A549 (cell line): ENCODE results near the gene MALAT1.

Source experiments
- CEBPB ChIP-seq, 2 experiments: fragments of >200 bp in 1 of 2; sonication (Bioruptor Twin) in 1 of 2; formaldehyde crosslinking in 1 of 2; IDR thresholded peaks; 2 replicates each; pipeline ENCODE4 v1.6.1; 2012 to 2016
- CHD2 ChIP-seq: fragments of 150-350 bp; IDR thresholded peaks from 2 replicates; pipeline ENCODE4 v1.6.1; 2014; ENCODE audit warnings: low read length; ENCODE audit not compliant: partially characterized antibody
- CTCF ChIP-seq: fragments of >200 bp; sonication (Bioruptor Twin); formaldehyde crosslinking; IDR thresholded peaks from 3 replicates; pipeline ENCODE4 v1.5.1; 2016
- ESRRA ChIP-seq: fragments of 150-350 bp; IDR thresholded peaks from 2 replicates; pipeline ENCODE4 v1.6.1; 2014; ENCODE audit warnings: mild to moderate bottlenecking, low read length, borderline replicate concordance
- JUNB ChIP-seq: fragments of >200 bp; sonication (Bioruptor Twin); formaldehyde crosslinking; IDR thresholded peaks from 2 replicates; pipeline ENCODE4 v1.6.1; 2016
- POLR2A ChIP-seq: IDR thresholded peaks from 2 replicates; pipeline ENCODE4 v1.6.1; 2012; ENCODE audit warnings: mild to moderate bottlenecking, low read length
- RCOR1 ChIP-seq: fragments of 150-350 bp; IDR thresholded peaks from 2 replicates; pipeline ENCODE4 v1.6.1; 2014; ENCODE audit warnings: antibody characterized with exemption, low read length, low read depth
- SMC3 ChIP-seq: fragments of >200 bp; sonication (Bioruptor Twin); formaldehyde crosslinking; IDR thresholded peaks from 3 replicates; pipeline ENCODE4 v1.6.1; 2018; ENCODE audit warnings: inconsistent platforms
- TP53 ChIP-seq: fragments of 250-450 bp; sonication (Bioruptor Pico); IDR thresholded peaks from 2 replicates; pipeline ENCODE4 v1.5.0; 2021; ENCODE audit warnings: mild to moderate bottlenecking, moderate library complexity
- TF ChIP-seq, protein P1 (sequence below): fragments of 150-350 bp; IDR thresholded peaks from 2 replicates; pipeline ENCODE4 v1.6.1; 2014; ENCODE audit warnings: low read depth, mild to moderate bottlenecking, low read length
- TF ChIP-seq, protein P2 (sequence below): IDR thresholded peaks from 2 replicates; pipeline ENCODE4 v1.6.1; 2012

DNA sequence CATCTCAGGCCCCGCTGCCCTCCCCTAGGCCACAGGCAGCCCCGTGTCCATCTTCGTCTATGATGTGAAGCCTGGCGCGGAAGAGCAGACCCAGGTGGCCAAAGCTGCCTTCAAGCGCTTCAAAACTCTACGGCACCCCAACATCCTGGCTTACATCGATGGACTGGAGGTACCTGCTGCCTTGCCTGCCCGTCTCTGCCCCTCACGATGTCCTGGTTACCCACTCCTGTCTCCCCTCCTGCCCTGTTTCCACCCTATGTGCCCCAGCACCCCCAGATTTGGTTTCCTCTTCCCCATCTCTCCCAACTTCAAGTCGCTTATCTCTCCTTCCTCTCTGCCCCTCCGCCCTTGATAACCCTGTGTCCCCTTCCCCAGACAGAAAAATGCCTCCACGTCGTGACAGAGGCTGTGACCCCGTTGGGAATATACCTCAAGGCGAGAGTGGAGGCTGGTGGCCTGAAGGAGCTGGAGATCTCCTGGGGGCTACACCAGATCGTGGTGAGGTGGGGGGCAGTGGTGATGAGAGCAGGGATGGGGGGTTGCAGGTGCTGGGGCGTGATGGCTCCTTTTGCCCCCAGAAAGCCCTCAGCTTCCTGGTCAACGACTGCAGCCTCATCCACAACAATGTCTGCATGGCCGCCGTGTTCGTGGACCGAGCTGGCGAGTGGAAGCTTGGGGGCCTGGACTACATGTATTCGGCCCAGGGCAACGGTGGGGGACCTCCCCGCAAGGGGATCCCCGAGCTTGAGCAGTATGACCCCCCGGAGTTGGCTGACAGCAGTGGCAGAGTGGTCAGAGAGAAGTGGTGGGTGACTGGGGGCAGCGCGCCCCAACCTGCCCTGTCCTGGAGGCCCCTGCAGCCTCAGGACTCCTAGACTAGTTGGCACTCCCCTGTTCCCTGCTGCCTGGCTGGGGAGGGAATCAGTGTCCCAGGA is 27.0 kb downstream of the MALAT1 start:
- TF ChIP-seq TP53 (CRISPR knock-in tag) (no peak), SMC3 (no peak), CTCF (no peak), RCOR1 (no peak), POLR2A (no peak), JUNB (no peak), ESRRA (no peak), CHD2 (no peak), CEBPB (IDR thresholded peaks at IDR 0.05) (no peak)
- TF ChIP-seq, protein P1, sequence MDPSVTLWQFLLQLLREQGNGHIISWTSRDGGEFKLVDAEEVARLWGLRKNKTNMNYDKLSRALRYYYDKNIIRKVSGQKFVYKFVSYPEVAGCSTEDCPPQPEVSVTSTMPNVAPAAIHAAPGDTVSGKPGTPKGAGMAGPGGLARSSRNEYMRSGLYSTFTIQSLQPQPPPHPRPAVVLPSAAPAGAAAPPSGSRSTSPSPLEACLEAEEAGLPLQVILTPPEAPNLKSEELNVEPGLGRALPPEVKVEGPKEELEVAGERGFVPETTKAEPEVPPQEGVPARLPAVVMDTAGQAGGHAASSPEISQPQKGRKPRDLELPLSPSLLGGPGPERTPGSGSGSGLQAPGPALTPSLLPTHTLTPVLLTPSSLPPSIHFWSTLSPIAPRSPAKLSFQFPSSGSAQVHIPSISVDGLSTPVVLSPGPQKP, result no peak
- TF ChIP-seq, protein P2, sequence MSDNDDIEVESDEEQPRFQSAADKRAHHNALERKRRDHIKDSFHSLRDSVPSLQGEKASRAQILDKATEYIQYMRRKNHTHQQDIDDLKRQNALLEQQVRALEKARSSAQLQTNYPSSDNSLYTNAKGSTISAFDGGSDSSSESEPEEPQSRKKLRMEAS, result no peak
